ENCODE data around the gene ASB6.

- TF ChIP-seq CTCF (IDR thresholded peaks at IDR 0.05) (no peak), EP300 (IDR thresholded peaks at IDR 0.05) (no peak), POLR2A (IDR thresholded peaks at IDR 0.05; ENCODE audit: low read depth) (no peak), POLR2AphosphoS5 (IDR thresholded peaks at IDR 0.05) (no peak)
Measured at GRCh38 chr9:129679537-129679936, 37.6 kb upstream of the ASB6 start.
